ENCODE results near the gene RHBDD1. TPM values are rescaled to one million over a fixed set of nuclear protein-coding genes. Genes with fewer than 3 reads are reported as not detected.

The RHBDD1 gene
- total RNA-seq, 1 donor, result 45.0 TPM

DNA sequence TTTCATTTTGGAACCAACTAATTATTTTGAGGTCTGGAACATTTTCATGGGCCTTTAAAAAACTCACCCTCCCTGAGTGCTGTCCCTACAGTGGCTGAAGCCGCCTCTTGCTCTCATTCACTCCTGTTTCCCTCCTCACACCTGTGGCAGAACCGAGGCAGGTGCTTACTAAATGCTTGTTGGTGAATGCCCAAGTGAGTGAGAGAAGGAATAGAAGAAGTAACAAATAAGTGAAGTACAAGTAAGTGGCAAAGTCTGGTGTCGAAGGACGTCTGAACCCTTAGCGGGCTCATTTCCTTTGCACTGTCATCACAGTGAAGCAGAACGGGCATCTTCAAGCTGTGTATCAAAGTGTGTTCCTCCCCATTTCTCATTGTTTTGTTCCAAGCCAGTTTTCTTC lies 135.2 kb downstream of the RHBDD1 start:
- TF ChIP-seq, protein P1, sequence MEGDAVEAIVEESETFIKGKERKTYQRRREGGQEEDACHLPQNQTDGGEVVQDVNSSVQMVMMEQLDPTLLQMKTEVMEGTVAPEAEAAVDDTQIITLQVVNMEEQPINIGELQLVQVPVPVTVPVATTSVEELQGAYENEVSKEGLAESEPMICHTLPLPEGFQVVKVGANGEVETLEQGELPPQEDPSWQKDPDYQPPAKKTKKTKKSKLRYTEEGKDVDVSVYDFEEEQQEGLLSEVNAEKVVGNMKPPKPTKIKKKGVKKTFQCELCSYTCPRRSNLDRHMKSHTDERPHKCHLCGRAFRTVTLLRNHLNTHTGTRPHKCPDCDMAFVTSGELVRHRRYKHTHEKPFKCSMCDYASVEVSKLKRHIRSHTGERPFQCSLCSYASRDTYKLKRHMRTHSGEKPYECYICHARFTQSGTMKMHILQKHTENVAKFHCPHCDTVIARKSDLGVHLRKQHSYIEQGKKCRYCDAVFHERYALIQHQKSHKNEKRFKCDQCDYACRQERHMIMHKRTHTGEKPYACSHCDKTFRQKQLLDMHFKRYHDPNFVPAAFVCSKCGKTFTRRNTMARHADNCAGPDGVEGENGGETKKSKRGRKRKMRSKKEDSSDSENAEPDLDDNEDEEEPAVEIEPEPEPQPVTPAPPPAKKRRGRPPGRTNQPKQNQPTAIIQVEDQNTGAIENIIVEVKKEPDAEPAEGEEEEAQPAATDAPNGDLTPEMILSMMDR (IDR thresholded peaks at IDR 0.05; ENCODE audit: insufficient read depth, low read length), result no peak
- no peak for DNase-seq (ENCODE audit: low read depth)
- no peak overlapping the region for H3K4me3 ChIP-seq (ENCODE audit: low read depth, low read length)

DNA sequence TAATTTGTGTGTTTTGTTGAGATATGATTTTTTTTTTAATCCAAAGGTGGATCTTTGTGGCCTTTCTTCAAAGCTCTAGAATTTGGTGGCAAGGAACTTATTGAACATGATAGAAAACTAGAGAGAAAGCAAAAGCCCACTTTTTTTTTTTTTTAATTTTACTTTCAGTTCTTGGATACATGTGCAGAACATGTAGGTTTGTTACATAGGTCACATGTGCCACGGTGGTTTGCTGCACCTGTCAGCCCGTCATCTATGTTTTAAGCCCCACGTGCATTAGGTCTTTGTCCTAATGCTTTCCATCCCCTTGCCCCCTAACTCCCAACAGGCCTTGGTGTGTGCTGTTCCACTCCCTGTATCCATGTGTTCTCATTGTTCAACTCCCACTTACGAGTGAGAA lies 135.9 kb downstream of the RHBDD1 start:
- H3K4me3 ChIP-seq (ENCODE audit: low read depth, low read length), result no peak overlapping the region
- no peak for DNase-seq (ENCODE audit: low read depth)
- TF ChIP-seq, protein P1 (IDR thresholded peaks at IDR 0.05; ENCODE audit: insufficient read depth, low read length), result no peak

- no peak for DNase-seq (ENCODE audit: low read depth)
- TF ChIP-seq, protein P1 (IDR thresholded peaks at IDR 0.05; ENCODE audit: insufficient read depth, low read length), result no peak
- H3K4me3 ChIP-seq (ENCODE audit: low read depth, low read length), result no peak overlapping the region
These were observed 138.0 kb downstream of the RHBDD1 start for GRCh38 chr2:226973816-226974215.

DNA sequence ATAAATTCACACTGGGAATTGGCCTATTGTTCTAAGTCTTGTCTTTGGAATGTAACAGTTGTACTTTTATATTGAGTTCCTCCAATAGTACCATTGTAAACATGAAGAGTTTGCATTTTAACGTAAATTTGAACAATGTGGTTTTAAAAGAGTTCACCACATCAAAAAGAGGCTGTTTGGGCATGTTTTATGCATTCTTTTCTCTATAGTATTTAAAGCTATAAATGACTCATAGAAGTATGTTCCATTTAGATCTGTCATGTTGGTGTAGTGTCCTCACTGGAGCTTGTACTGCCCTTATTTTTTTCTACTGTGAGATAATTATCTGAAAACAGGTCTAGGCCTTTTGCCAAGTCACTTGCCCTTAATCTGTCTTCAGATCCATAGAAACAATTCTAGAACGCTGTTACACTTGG lies 141.9 kb downstream of the RHBDD1 start:
- DNase-seq (ENCODE audit: low read depth), result peak; percentile 69
- no peak overlapping the region for H3K4me3 ChIP-seq (ENCODE audit: low read depth, low read length)
- TF ChIP-seq, protein P1 (IDR thresholded peaks at IDR 0.05; ENCODE audit: insufficient read depth, low read length), result no peak

DNA sequence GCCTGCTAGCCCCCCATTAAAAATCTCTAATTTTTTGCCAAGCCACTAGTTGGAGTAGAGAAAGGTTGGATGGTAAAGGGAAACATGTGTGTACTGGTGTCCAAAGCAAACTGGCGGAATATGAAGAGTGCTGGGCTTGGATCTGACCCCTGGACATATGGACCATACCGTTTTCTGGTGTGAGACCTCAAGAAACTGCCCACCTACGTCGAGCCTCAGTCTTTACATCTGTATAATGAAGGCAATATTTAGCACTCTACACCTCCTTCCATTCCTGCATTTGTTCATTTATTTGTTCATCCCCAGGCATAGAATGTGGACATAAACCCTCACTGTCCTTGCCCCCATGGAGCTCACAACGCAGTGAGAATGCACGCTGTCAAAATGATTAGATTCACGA lies 142.4 kb downstream of the RHBDD1 start:
- no peak overlapping the region for H3K4me3 ChIP-seq (ENCODE audit: low read depth, low read length)
- DNase-seq (ENCODE audit: low read depth), result no peak
- TF ChIP-seq, protein P1 (IDR thresholded peaks at IDR 0.05; ENCODE audit: insufficient read depth, low read length), result no peak

DNA sequence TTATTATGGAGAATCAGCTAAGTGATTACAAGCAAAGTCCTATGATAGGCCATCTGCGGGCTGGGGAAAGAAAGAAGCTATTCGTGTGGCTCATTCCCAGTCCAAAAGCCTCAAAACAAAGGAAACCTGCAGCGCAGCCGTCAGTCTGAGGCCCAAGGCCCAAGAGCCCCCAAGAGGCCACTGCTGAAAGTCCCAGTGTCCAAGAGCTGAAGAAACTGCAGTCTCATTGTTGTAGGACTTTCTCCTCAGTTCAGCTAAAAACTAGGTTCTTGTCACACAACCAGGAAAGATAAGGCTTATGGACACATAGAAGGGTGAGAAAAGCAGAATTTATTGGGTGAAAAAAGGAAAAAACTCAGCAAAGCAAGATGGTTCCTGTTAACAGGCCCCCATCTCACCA lies 143.2 kb downstream of the RHBDD1 start:
- TF ChIP-seq, protein P1 (IDR thresholded peaks at IDR 0.05; ENCODE audit: insufficient read depth, low read length), result no peak
- DNase-seq (ENCODE audit: low read depth), result no peak
- no peak overlapping the region for H3K4me3 ChIP-seq (ENCODE audit: low read depth, low read length)

DNA sequence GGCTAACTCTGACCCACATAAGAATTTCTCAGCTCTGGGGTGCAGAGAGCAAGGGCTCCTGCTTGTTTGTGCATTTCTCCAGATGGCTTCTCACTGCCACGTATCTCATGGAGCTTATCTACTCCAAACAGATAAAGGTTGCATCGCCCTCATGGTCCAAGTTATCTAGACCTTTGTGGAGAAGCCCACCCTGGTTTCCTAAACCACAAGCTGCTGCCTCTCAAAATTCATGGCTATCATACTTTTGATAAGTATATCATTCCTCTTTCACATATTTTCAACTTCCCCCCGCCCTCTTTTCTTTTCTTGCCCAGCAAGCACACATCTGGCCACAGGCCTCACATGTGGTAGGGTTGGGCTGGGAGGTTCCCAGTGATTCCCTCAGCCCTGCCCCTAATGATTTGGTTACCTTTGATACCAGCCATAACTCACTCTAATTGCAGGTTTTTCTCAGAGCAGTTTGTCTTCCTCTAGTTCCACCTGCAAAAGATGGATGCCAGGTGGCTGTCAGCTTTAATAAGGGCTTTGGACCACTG lies 146.0 kb downstream of the RHBDD1 start:
- no peak overlapping the region for H3K4me3 ChIP-seq (ENCODE audit: low read depth, low read length)
- peak; percentile 43 for DNase-seq (ENCODE audit: low read depth)
- TF ChIP-seq, protein P1 (IDR thresholded peaks at IDR 0.05; ENCODE audit: insufficient read depth, low read length), result no peak

All from fibroblast of the aortic adventitia (primary cell).